Testis (tissue), 3 donors: ENCODE measurements around the gene MCEE. TPM values are rescaled to one million over a fixed set of nuclear protein-coding genes. Genes with fewer than 3 reads are reported as not detected.
A peak's percentile ranks its signal among the peaks of the same experiment; 100 is the strongest.

Experiments used
- DNase-seq: peaks from one replicate; pipeline ENCODE4 v3.0.0-alpha.2; 2019
- H3K27ac ChIP-seq, 2 donors: fragments of 200-600 bp; sonication (generic); one replicate each; pipeline ENCODE4 v1.5.1; 2019
- H3K27me3 ChIP-seq: fragments of 200-600 bp; sonication (generic); one replicate; pipeline ENCODE4 v1.5.1; 2019
- H3K36me3 ChIP-seq: fragments of 200-600 bp; sonication (generic); one replicate; pipeline ENCODE4 v1.5.1; 2017; ENCODE audit warnings: low read depth; ENCODE audit errors: missing control alignments
- H3K4me1 ChIP-seq: fragments of 200-600 bp; sonication (generic); one replicate; pipeline ENCODE4 v1.5.1; 2019
- H3K4me3 ChIP-seq, 2 donors: fragments of 200-600 bp; sonication (generic); one replicate each; pipeline ENCODE4 v1.5.1; 2017 to 2019
- H3K9me3 ChIP-seq: fragments of 200-600 bp; sonication (generic); one replicate; pipeline ENCODE4 v1.5.1; 2017
- CTCF ChIP-seq, 3 experiments: fragments of 450-650 bp in 2 of 3; fragments of 200-600 bp in 1 of 3; sonication (generic) in 1 of 3; IDR thresholded peaks; one replicate each; pipeline ENCODE4 v1.5.1; 2016 to 2019; ENCODE audit warnings: antibody characterized with exemption in 3 of 3, mild to moderate bottlenecking in 2 of 3, moderate library complexity in 1 of 3
- POLR2A ChIP-seq: fragments of 450-650 bp; IDR thresholded peaks from one replicate; pipeline ENCODE4 v1.6.1; 2017; ENCODE audit warnings: antibody characterized with exemption, mild to moderate bottlenecking, moderate library complexity
- WGBS, 2 donors: methylation state at CpG; one replicate each; pipeline ENCODE4 v1.1.5; 2018; 5-methylcytosine and 5-hydroxymethylcytosine counted together
- intact Hi-C: fragments of 100-400 bp; cut with DNase I; formaldehyde crosslinking; loops from one replicate; pipeline ENCODE4 v1.15.1; 2023; ENCODE audit warnings: low total_unique reads
- polyA plus RNA-seq: library from polyadenylated mRNA; stranded (reverse); fragments of 350-450 nt; fragmentation: Illumina TruSeq; extraction: RNeasy Lipid Tissue Mini Kit (QIAGEN cat#74804); gene quantifications from one replicate; pipeline ENCODE4 v1.2.3, GENCODE V29; 2014; ENCODE audit warnings: low read depth, low replicate concordance; ENCODE audit not compliant: insufficient read depth
- total RNA-seq, 2 donors: library from RNA; depleted of rRNA; stranded (reverse); fragments of >200 nt; gene quantifications; one replicate each; pipeline ENCODE4 v1.2.3, GENCODE V29; 2016

The MCEE gene
- total and polyA plus RNA-seq, 3 donors from 2014 or later, result 7.7 to 14.6 (median 10.7) TPM

GRCh38 chr2:71130905-71131244 is 846 bp upstream of the MCEE start:
- DNase-seq, result no peak
- Histone ChIP-seq H3K4me1 (peaks cover 20% of the 10 kb centered on the region), H3K36me3 (no peaks in the 10 kb centered on the region), H3K27ac (peak overlapping the region; percentile 79 to 93), H3K4me3 (peak overlapping the region; percentile 92 to 94), H3K9me3 (no peaks in the 10 kb centered on the region), H3K27me3 (no peaks in the 10 kb centered on the region)
- TF ChIP-seq POLR2A (no peak), CTCF (IDR thresholded peaks at IDR 0.05) (no peak)
- 0 to 1% methylated on average over 4 of the region's 4 CpGs for WGBS, 2 donors
- intact Hi-C loops, result no loop called here

- Histone ChIP-seq H3K9me3 (no peaks in the 10 kb centered on the region), H3K27ac (peak overlapping the region; percentile 79 to 93), H3K4me3 (peak overlapping the region; percentile 92 to 94), H3K27me3 (no peaks in the 10 kb centered on the region), H3K4me1 (peaks cover 20% of the 10 kb centered on the region), H3K36me3 (no peaks in the 10 kb centered on the region)
- no peak for TF ChIP-seq CTCF (IDR thresholded peaks at IDR 0.05)
- 0% methylated on average over 17 of the region's 17 CpGs; no CpG with 5 or more reads in 1 of the 2 donors for WGBS, 2 donors
- intact Hi-C loops, result no loop called here
- no peak for DNase-seq
Observed at GRCh38 chr2:71129902-71130151, 202 bp downstream of the MCEE start.

- intact Hi-C loops, result no loop called here
- DNase-seq, result no peak
- 1 to 2% methylated on average over 17 to 18 of the region's 18 CpGs for WGBS, 2 donors
- no peaks in the 10 kb centered on the region for H3K36me3 ChIP-seq
- no peaks in the 10 kb centered on the region for H3K27me3 ChIP-seq
- peak overlapping the region; percentile 79 to 93 for H3K27ac ChIP-seq
- TF ChIP-seq CTCF (IDR thresholded peaks at IDR 0.05), result no peak
- no peak for TF ChIP-seq POLR2A
- no peaks in the 10 kb centered on the region for H3K9me3 ChIP-seq
- peaks cover 20% of the 10 kb centered on the region for H3K4me1 ChIP-seq
- peak overlapping the region; percentile 92 to 94 for H3K4me3 ChIP-seq
Observed at GRCh38 chr2:71129114-71129901, 721 bp downstream of the MCEE start.

- DNase-seq, result no peak
- Histone ChIP-seq H3K27me3 (no peaks in the 10 kb centered on the region), H3K9me3 (no peaks in the 10 kb centered on the region), H3K4me1 (peaks cover 18% of the 10 kb centered on the region), H3K36me3 (no peaks in the 10 kb centered on the region), H3K27ac (no peak overlapping the region), H3K4me3 (no peak overlapping the region)
- intact Hi-C loops, result no loop called here
- no peak for TF ChIP-seq CTCF (IDR thresholded peaks at IDR 0.05)
- TF ChIP-seq POLR2A, result no peak
- WGBS, 2 donors, result 58 to 68% methylated on average over 3 of the region's 3 CpGs
Observed at GRCh38 chr2:71126957-71127356, 3.1 kb downstream of the MCEE start.
